22Rv1 (cell line): Measurements from ENCODE around the gene CHKA.

Experiments used
- H3K27ac ChIP-seq: fragments of 450-650 bp; 2 replicates; pipeline ENCODE4 v1.5.1; 2017
- CTCF ChIP-seq: fragments of 450-650 bp; IDR thresholded peaks from 2 replicates; pipeline ENCODE4 v1.5.1; 2017; ENCODE audit warnings: mild to moderate bottlenecking
- ZFX ChIP-seq: fragments of 450-650 bp; IDR thresholded peaks from 2 replicates; pipeline ENCODE4 v1.6.1; 2017; ENCODE audit warnings: antibody characterized with exemption, borderline replicate concordance

Gene CHKA

GRCh38 chr11:68143310-68143689, 22.1 kb upstream of the CHKA start:
- no peak overlapping the region for H3K27ac ChIP-seq
- TF ChIP-seq ZFX, result no peak
- no peak for TF ChIP-seq CTCF

GRCh38 chr11:68142441-68143309, 21.5 kb upstream of the CHKA start:
- no peak for TF ChIP-seq CTCF
- TF ChIP-seq ZFX, result no peak
- H3K27ac ChIP-seq, result no peak overlapping the region

DNA sequence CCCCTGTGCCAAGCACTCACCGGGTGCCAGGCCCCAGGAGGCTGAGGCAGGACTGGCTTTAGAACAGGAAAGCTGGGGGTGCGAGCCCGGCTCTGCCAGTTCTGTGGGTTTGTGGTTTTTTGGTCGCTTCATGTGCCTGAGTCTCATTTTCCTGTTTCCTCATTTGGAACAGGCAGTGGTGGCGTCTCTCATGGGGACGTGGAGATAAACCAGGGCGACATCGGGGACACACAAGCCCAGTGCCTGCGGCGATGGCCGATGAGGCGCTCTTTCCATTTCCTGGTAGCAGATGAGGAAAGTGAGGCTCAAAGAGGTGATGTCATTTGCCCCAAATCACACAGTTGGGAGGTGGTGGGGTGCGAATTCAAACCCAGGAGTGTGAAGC, 20.8 kb upstream of the CHKA start:
- TF ChIP-seq CTCF (no peak), ZFX (no peak)
- H3K27ac ChIP-seq, result no peak overlapping the region

- H3K27ac ChIP-seq, result no peak overlapping the region
These were observed 20.2 kb upstream of the CHKA start for GRCh38 chr11:68141246-68142027.

GRCh38 chr11:68140496-68141245, 19.5 kb upstream of the CHKA start:
- TF ChIP-seq CTCF (no peak), ZFX (no peak)
- H3K27ac ChIP-seq, result no peak overlapping the region

More at GRCh38 chr11:68141246-68142027, 20.2 kb upstream of the CHKA start:
- no peak for TF ChIP-seq CTCF
- no peak for TF ChIP-seq ZFX

- peak overlapping the region; percentile 86 for H3K27ac ChIP-seq
These were observed 17.0 kb upstream of the CHKA start for GRCh38 chr11:68138237-68138636.

More at GRCh38 chr11:68138237-68138636, 17.0 kb upstream of the CHKA start:
- TF ChIP-seq CTCF (no peak), ZFX (no peak)
